Astrocyte (in vitro differentiated cells and primary cell): ENCODE measurements around the gene IGFBP7. TPM values are rescaled to one million over a fixed set of nuclear protein-coding genes. Genes with fewer than 3 reads are reported as not detected.

Experiments used
- DNase-seq: peaks from one replicate; pipeline ENCODE4 v3.0.0-alpha.2; 2010; ENCODE audit warnings: low read depth
- FAIRE-seq: peaks from 2 replicates; lab custom pipeline; 2011; peaks lifted over from hg19 to GRCh38; lab: Jason Lieb, UNC
- H2AFZ ChIP-seq: 2 replicates; pipeline ENCODE4 v1.6.0; 2012; ENCODE audit warnings: low read depth, low read length, inconsistent platforms
- H3K27ac ChIP-seq: 2 replicates; pipeline ENCODE4 v1.5.1; 2011; ENCODE audit warnings: low read depth, low read length, inconsistent platforms
- H3K27me3 ChIP-seq: 2 replicates; pipeline ENCODE4 v1.6.0; 2011; ENCODE audit warnings: low read length, inconsistent platforms; ENCODE audit not compliant: insufficient read depth
- H3K36me3 ChIP-seq: 2 replicates; pipeline ENCODE4 v1.5.1; 2011; ENCODE audit warnings: low read length, inconsistent platforms; ENCODE audit not compliant: insufficient read depth
- H3K4me1 ChIP-seq: 2 replicates; pipeline ENCODE4 v1.5.1; 2011; ENCODE audit warnings: low read length, inconsistent platforms; ENCODE audit not compliant: insufficient read depth
- H3K4me2 ChIP-seq: 2 replicates; pipeline ENCODE4 v1.6.0; 2012; ENCODE audit warnings: low read length, inconsistent platforms
- H3K4me3 ChIP-seq: 2 replicates; pipeline ENCODE4 v1.5.1; 2011; ENCODE audit warnings: low read depth, mild to moderate bottlenecking, low read length, inconsistent platforms; ENCODE audit not compliant: insufficient read depth
- H3K79me2 ChIP-seq: 2 replicates; pipeline ENCODE4 v1.6.0; 2012; ENCODE audit warnings: mild to moderate bottlenecking, low read length, inconsistent platforms; ENCODE audit not compliant: insufficient read depth
- H3K9ac ChIP-seq: 2 replicates; pipeline ENCODE4 v1.6.0; 2012; ENCODE audit warnings: mild to moderate bottlenecking, low read length, inconsistent platforms
- H3K9me3 ChIP-seq: 2 replicates; pipeline ENCODE4 v1.5.1; 2012; ENCODE audit warnings: low read depth, mild to moderate bottlenecking, low read length, inconsistent platforms; ENCODE audit not compliant: insufficient read depth
- H4K20me1 ChIP-seq: 2 replicates; pipeline ENCODE4 v1.6.0; 2012; ENCODE audit warnings: low read length, inconsistent platforms; ENCODE audit not compliant: insufficient read depth
- H3K27ac Mint-ChIP-seq: one replicate; pipeline ENCODE4 v1.8.0; 2021; ENCODE audit warnings: mild to moderate bottlenecking, mixed read lengths; ENCODE audit not compliant: unreplicated experiment
- H3K27me3 Mint-ChIP-seq: one replicate; pipeline ENCODE4 v1.8.0; 2021; ENCODE audit warnings: low read depth, mixed read lengths; ENCODE audit not compliant: unreplicated experiment
- H3K36me3 Mint-ChIP-seq: one replicate; pipeline ENCODE4 v1.8.0; 2021; ENCODE audit warnings: low read depth, mixed read lengths; ENCODE audit not compliant: unreplicated experiment
- H3K4me1 Mint-ChIP-seq: one replicate; pipeline ENCODE4 v1.8.0; 2021; ENCODE audit warnings: low read depth, mixed read lengths; ENCODE audit not compliant: unreplicated experiment
- H3K4me3 Mint-ChIP-seq: one replicate; pipeline ENCODE4 v1.8.0; 2021; ENCODE audit warnings: mild to moderate bottlenecking, moderate library complexity, mixed read lengths; ENCODE audit not compliant: unreplicated experiment
- H3K9me3 Mint-ChIP-seq: one replicate; pipeline ENCODE4 v1.8.0; 2021; ENCODE audit warnings: mild to moderate bottlenecking, mixed read lengths; ENCODE audit not compliant: unreplicated experiment
- CTCF ChIP-seq: IDR thresholded peaks from 2 replicates; pipeline ENCODE4 v1.5.1; 2011; ENCODE audit warnings: low read depth, mild to moderate bottlenecking, inconsistent platforms, low read length, moderate library complexity; ENCODE audit not compliant: insufficient read depth
- EZH2 ChIP-seq: IDR thresholded peaks from 2 replicates; pipeline ENCODE4 v1.6.1; 2012; ENCODE audit warnings: mild to moderate bottlenecking, low read length, inconsistent platforms; ENCODE audit not compliant: insufficient read depth
- total RNA-seq: library from RNA; stranded (reverse); gene quantifications from 2 replicates; pipeline ENCODE4 v1.2.1, GENCODE V29; 2021

The IGFBP7 gene
- total RNA-seq, 1 donor from 2014 or later, result 930 TPM

DNA sequence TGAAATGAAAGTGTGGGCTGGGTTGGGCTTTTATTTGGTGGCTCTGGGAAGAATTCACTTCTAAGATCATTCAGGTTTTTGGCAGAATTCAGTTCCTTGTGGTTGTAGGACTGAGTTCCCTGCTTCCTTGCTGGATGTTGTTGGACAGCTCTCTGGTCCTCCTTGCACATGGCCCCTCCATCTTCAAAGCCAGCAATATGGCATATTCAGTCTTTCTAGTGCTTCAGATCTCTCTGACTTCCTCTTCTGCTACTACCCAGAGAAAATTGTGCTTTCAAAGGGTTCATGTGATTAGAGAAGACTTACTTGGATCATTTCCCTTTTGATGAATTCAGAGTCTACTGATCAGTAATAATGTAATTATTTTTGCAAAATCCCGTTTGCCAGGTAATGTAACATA lies 12.8 kb upstream of the IGFBP7 start:
- Histone ChIP-seq H4K20me1 (no peaks in the 10 kb centered on the region), H3K4me1 (peaks cover 21% of the 10 kb centered on the region), H3K36me3 (no peaks in the 10 kb centered on the region), H2AFZ (no peak overlapping the region), H3K27me3 (no peaks in the 10 kb centered on the region), H3K9me3 (peaks cover 7% of the 10 kb centered on the region), H3K4me3 (no peak overlapping the region), H3K79me2 (no peaks in the 10 kb centered on the region), H3K9ac (no peak overlapping the region), H3K4me2 (no peak overlapping the region), H3K27ac (no peak overlapping the region)
- FAIRE-seq (no peak), DNase-seq (no peak)
- peaks cover 16% of the 10 kb centered on the region for H3K4me1 Mint-ChIP-seq
- H3K4me3 Mint-ChIP-seq, result no peak overlapping the region
- peaks cover 13% of the 10 kb centered on the region for H3K9me3 Mint-ChIP-seq
- TF ChIP-seq EZH2, result no peak
- TF ChIP-seq CTCF, result no peak
- H3K27me3 Mint-ChIP-seq, result no peaks in the 10 kb centered on the region
- peaks cover 3% of the 10 kb centered on the region for H3K36me3 Mint-ChIP-seq
- H3K27ac Mint-ChIP-seq, result no peak overlapping the region

DNA sequence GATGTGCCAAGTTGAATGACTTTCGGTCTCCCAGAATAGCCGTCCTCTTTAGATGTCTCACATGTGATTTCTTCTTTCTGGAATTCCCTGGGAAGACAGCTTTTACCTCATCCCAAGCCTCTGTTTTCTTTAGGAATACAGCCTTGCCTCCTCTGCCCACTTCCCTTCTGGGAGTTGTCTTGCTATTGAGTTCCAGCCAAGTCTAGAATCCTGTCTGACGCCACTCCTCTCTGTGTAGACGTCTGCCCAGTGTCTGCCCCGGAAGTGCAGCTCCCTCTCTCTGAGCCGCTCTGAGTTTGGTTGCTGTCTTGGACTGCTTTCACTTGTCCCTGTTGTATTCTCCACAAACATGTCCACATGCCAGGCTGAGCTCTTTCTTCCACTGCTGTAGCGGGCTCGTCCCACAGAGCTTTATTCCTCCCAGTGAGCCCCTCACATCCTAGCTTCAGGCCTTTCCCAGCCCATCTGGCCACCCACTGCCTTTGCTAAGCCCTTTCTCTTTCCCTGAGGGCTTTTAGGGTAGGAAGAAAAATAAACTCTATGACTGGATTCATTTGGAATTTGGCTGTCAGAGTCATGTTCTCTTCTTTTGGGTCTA lies 9.0 kb upstream of the IGFBP7 start:
- FAIRE-seq, result peak; percentile 99
- no peaks in the 10 kb centered on the region for H4K20me1 ChIP-seq
- peak overlapping the region; percentile 49 for H2AFZ ChIP-seq
- H3K9me3 ChIP-seq, result no peaks in the 10 kb centered on the region
- no peaks in the 10 kb centered on the region for H3K79me2 ChIP-seq
- H3K27ac Mint-ChIP-seq, result peak overlapping the region; percentile 97
- TF ChIP-seq CTCF (no peak), EZH2 (no peak)
- H3K4me1 ChIP-seq, result peaks cover 35% of the 10 kb centered on the region
- peaks cover 46% of the 10 kb centered on the region for H3K4me1 Mint-ChIP-seq
- H3K4me3 ChIP-seq, result peak overlapping the region; percentile 35
- H3K27me3 ChIP-seq, result no peaks in the 10 kb centered on the region
- H3K4me2 ChIP-seq, result peak overlapping the region; percentile 83
- H3K4me3 Mint-ChIP-seq, result peak overlapping the region; percentile 9
- peak overlapping the region; percentile 99 for H3K27ac ChIP-seq
- peak; percentile 97 for DNase-seq
- no peaks in the 10 kb centered on the region for H3K27me3 Mint-ChIP-seq
- H3K9me3 Mint-ChIP-seq, result peaks cover 3% of the 10 kb centered on the region
- H3K36me3 ChIP-seq, result no peaks in the 10 kb centered on the region
- peak overlapping the region; percentile 81 for H3K9ac ChIP-seq
- no peaks in the 10 kb centered on the region for H3K36me3 Mint-ChIP-seq

- Mint-ChIP-seq H3K27me3 (no peaks in the 10 kb centered on the region), H3K4me1 (peaks cover 59% of the 10 kb centered on the region), H3K36me3 (no peaks in the 10 kb centered on the region), H3K9me3 (peaks cover 3% of the 10 kb centered on the region), H3K4me3 (no peak overlapping the region), H3K27ac (no peak overlapping the region)
- no peaks in the 10 kb centered on the region for H3K9me3 ChIP-seq
- TF ChIP-seq CTCF, result no peak
- TF ChIP-seq EZH2, result no peak
- H3K4me3 ChIP-seq, result no peak overlapping the region
- H2AFZ ChIP-seq, result no peak overlapping the region
- no peaks in the 10 kb centered on the region for H3K36me3 ChIP-seq
- H4K20me1 ChIP-seq, result no peaks in the 10 kb centered on the region
- H3K27ac ChIP-seq, result no peak overlapping the region
- H3K27me3 ChIP-seq, result no peaks in the 10 kb centered on the region
- no peak overlapping the region for H3K4me2 ChIP-seq
- no peaks in the 10 kb centered on the region for H3K79me2 ChIP-seq
- peaks cover 36% of the 10 kb centered on the region for H3K4me1 ChIP-seq
- no peak for FAIRE-seq
- DNase-seq, result no peak
- no peak overlapping the region for H3K9ac ChIP-seq
These were observed 7.3 kb upstream of the IGFBP7 start for GRCh38 chr4:57117491-57117890.
